SK-N-SH (cell line): Measurements from ENCODE around the gene POU6F2. TPM values are rescaled to one million over a fixed set of nuclear protein-coding genes. Genes with fewer than 3 reads are reported as not detected.

ENCODE experiments used
- CTCF ChIA-PET: fragments of 300-600, 350-600 bp; formaldehyde crosslinking; extraction: SDS; loops from one replicate; lab custom pipeline; 2021; lab: Yijun Ruan, JAX
- POLR2A ChIA-PET: fragments of 350-600 bp; sonication (Branson Sonifier 250); formaldehyde crosslinking; extraction: SDS; loops from one replicate; lab custom pipeline; 2020; ENCODE audit warnings: antibody characterized with exemption, inconsistent platforms; lab: Yijun Ruan, JAX
- DNase-seq: peaks from one replicate; pipeline ENCODE4 v3.0.0; 2012
- H2AFZ ChIP-seq: fragments of 200-600 bp; sonication (generic); 2 replicates; pipeline ENCODE4 v1.8.1; 2016; ENCODE audit warnings: antibody characterized with exemption, mild to moderate bottlenecking, low read depth
- H3F3A ChIP-seq: fragments of 200-600 bp; sonication (generic); replicated peaks from 2 replicates; pipeline ENCODE3; 2016; ENCODE audit warnings: antibody characterized with exemption, mild to moderate bottlenecking; ENCODE audit not compliant: insufficient read depth
- H3K27ac ChIP-seq, 2 experiments: fragments of 200-500 bp in 1 of 2; fragments of 200-600 bp in 1 of 2; sonication (Bioruptor generic) in 1 of 2; sonication (generic), shearing (Covaris generic) in 1 of 2; 2 replicates each; pipeline versions ENCODE4 v1.5.1 to v1.6.1; 2014 to 2016; ENCODE audit warnings: low read depth in 2 of 2, inconsistent platforms in 1 of 2, low read length in 1 of 2, mild to moderate bottlenecking in 1 of 2, mixed read lengths in 1 of 2
- H3K27me3 ChIP-seq: fragments of 200-600 bp; sonication (generic), shearing (Covaris generic); 2 replicates; pipeline ENCODE4 v1.6.1; 2016; ENCODE audit warnings: mixed run types; ENCODE audit not compliant: insufficient read depth
- H3K36me3 ChIP-seq, 2 experiments: fragments of 200-500 bp in 1 of 2; fragments of 200-600 bp in 1 of 2; sonication (Bioruptor generic) in 1 of 2; sonication (generic) in 1 of 2; replicated peaks in 1 of 2; 2 replicates each; pipeline versions ENCODE3 to v1.5.1; 2014 to 2016; ENCODE audit warnings: low read length in 1 of 2, mild to moderate bottlenecking in 1 of 2; ENCODE audit not compliant: insufficient read depth in 2 of 2, control insufficient read depth in 1 of 2
- H3K4me1 ChIP-seq, 2 experiments: fragments of 200-500 bp in 1 of 2; fragments of 200-600 bp in 1 of 2; sonication (Bioruptor generic) in 1 of 2; sonication (generic), shearing (Covaris generic) in 1 of 2; 2 replicates each; pipeline versions ENCODE4 v1.5.1 to v1.6.1; 2014 to 2016; ENCODE audit warnings: low read depth in 1 of 2, low read length in 1 of 2, mixed run types in 1 of 2; ENCODE audit not compliant: insufficient read depth in 2 of 2, control insufficient read depth in 1 of 2
- H3K4me2 ChIP-seq: fragments of 200-600 bp; sonication (generic), shearing (Covaris generic); 2 replicates; pipeline ENCODE4 v1.6.1; 2017; ENCODE audit warnings: mixed run types
- H3K4me3 ChIP-seq, 2 experiments: fragments of 200-500 bp in 1 of 2; fragments of 200-600 bp in 1 of 2; sonication (Bioruptor generic) in 1 of 2; sonication (generic), shearing (Covaris generic) in 1 of 2; 2 replicates each; pipeline versions ENCODE4 v1.5.1 to v1.8.1; 2014 to 2016; ENCODE audit warnings: low read depth in 2 of 2, inconsistent platforms in 1 of 2, low read length in 1 of 2, mild to moderate bottlenecking in 1 of 2, mixed read lengths in 1 of 2, moderate library complexity in 1 of 2
- H3K79me2 ChIP-seq: fragments of 200-600 bp; sonication (generic); 2 replicates; pipeline ENCODE4 v1.8.1; 2017; ENCODE audit warnings: mild to moderate bottlenecking; ENCODE audit not compliant: insufficient read depth
- H3K9ac ChIP-seq: fragments of 200-600 bp; sonication (generic); 2 replicates; pipeline ENCODE4 v1.6.1; 2017; ENCODE audit warnings: mixed run types
- H3K9me2 ChIP-seq: fragments of 200-600 bp; sonication (generic); 2 replicates; pipeline ENCODE4 v1.6.1; 2017; ENCODE audit warnings: mixed run types
- H3K9me3 ChIP-seq: fragments of 200-600 bp; sonication (generic); 2 replicates; pipeline ENCODE4 v1.6.1; 2017; ENCODE audit warnings: mixed run types, mild to moderate bottlenecking, moderate library complexity
- H4K20me1 ChIP-seq: fragments of 200-600 bp; sonication (generic); 2 replicates; pipeline ENCODE4 v1.6.1; 2017; ENCODE audit warnings: mild to moderate bottlenecking, mixed run types; ENCODE audit not compliant: insufficient read depth
- CHD2 ChIP-seq: fragments of 150-350 bp; IDR thresholded peaks from 2 replicates; pipeline ENCODE4 v1.6.1; 2018; ENCODE audit warnings: low read length; ENCODE audit not compliant: partially characterized antibody
- CTCF ChIP-seq: fragments of 200-600 bp; sonication (generic); IDR thresholded peaks from 2 replicates; pipeline ENCODE4 v1.6.1; 2017; ENCODE audit warnings: antibody characterized with exemption, mild to moderate bottlenecking, moderate library complexity
- ELF1 ChIP-seq: IDR thresholded peaks from 2 replicates; pipeline ENCODE4 v1.4.0; 2012
- EZH2phosphoT487 ChIP-seq: fragments of 200-600 bp; sonication (generic); IDR thresholded peaks from 2 replicates; pipeline ENCODE4 v1.6.1; 2017; ENCODE audit warnings: low read depth, mixed run types, mild to moderate bottlenecking, antibody characterized with exemption, moderate library complexity, borderline replicate concordance
- FOSL2 ChIP-seq: IDR thresholded peaks from 2 replicates; pipeline ENCODE4 v1.4.0; 2012; ENCODE audit warnings: low read depth, mild to moderate bottlenecking, moderate library complexity, borderline replicate concordance
- GABPA ChIP-seq: IDR thresholded peaks from 2 replicates; pipeline ENCODE4 v1.4.0; 2012; ENCODE audit warnings: low read depth, mild to moderate bottlenecking
- GATA2 ChIP-seq: sonication (generic); formaldehyde crosslinking; IDR thresholded peaks from 2 replicates; pipeline ENCODE4 v1.5.0; 2020; ENCODE audit warnings: mild to moderate bottlenecking, missing genetic modification reagents
- IRF3 ChIP-seq: fragments of 150-350 bp; IDR thresholded peaks from 2 replicates; pipeline ENCODE4 v1.6.1; 2016; ENCODE audit warnings: mild to moderate bottlenecking, low read depth, low read length
- RAD21 ChIP-seq: IDR thresholded peaks from 2 replicates; pipeline ENCODE4 v1.6.1; 2012; ENCODE audit warnings: mild to moderate bottlenecking, low read length
- RFX5 ChIP-seq: IDR thresholded peaks from 2 replicates; pipeline ENCODE4 v1.6.1; 2012; ENCODE audit warnings: mild to moderate bottlenecking, improper control_type of control experiment, low read length
- SIN3A ChIP-seq: IDR thresholded peaks from 2 replicates; pipeline ENCODE4 v1.6.1; 2012; ENCODE audit warnings: low read depth, mild to moderate bottlenecking, low read length, moderate library complexity, borderline replicate concordance
- TCF12 ChIP-seq: IDR thresholded peaks from 2 replicates; pipeline ENCODE4 v1.4.0; 2012
- USF1 ChIP-seq: IDR thresholded peaks from 2 replicates; pipeline ENCODE4 v1.4.0; 2012; ENCODE audit warnings: low read depth, borderline replicate concordance
- USF2 ChIP-seq: fragments of 150-350 bp; IDR thresholded peaks from 2 replicates; pipeline ENCODE4 v1.6.1; 2017; ENCODE audit warnings: antibody characterized with exemption, low read length, low read depth, borderline replicate concordance
- WGBS: methylation state at CpG from one replicate; pipeline ENCODE4 v1.1.6; 2017; ENCODE audit warnings: low lambda C conversion rate; 5-methylcytosine and 5-hydroxymethylcytosine counted together
- polyA plus RNA-seq, 3 experiments: library from polyadenylated mRNA; depleted of rRNA; stranded (reverse); fragments of >200 nt; gene quantifications; 2 replicates each; pipeline ENCODE4 v1.2.3, GENCODE V29; 2012

Gene POU6F2
- polyA plus RNA-seq, 1 of the 3 experiments (the other 2 are of a cell fraction): under 0.01 TPM

- H3K36me3 ChIP-seq: no peaks in the 10 kb centered on the region
- DNase-seq: no peak
- TF ChIP-seq GATA2 (CRISPR knock-in tag) (no peak), CTCF (peak; percentile 43), USF2 (no peak), TCF12 (no peak), ELF1 (no peak), USF1 (no peak), RAD21 (0 out of 2 replicates have a peak, but pooled peaks have one; percentile 19)
- TF ChIP-seq, all 33 proteins: peak for 2
- no peak overlapping the region for H3K4me3 ChIP-seq
- POLR2A ChIA-PET: no interaction called here
- no peak overlapping the region for H3K27ac ChIP-seq
- H3K9me2 ChIP-seq: no peaks in the 10 kb centered on the region
- H3K4me1 ChIP-seq: no peaks in the 10 kb centered on the region
- H3K27me3 ChIP-seq: no peaks in the 10 kb centered on the region; the same call in 1 of the 2 replicates
- H4K20me1 ChIP-seq: no peaks in the 10 kb centered on the region
- H3K4me2 ChIP-seq: no peak overlapping the region
- no peaks in the 10 kb centered on the region for H3K79me2 ChIP-seq
- CTCF ChIA-PET: interaction anchor here (0.9 to 2.1 kb wide), 5 partner anchors 14 to 445 kb away, joined by 3 to 4 read pairs (median 3); no protein-coding TSS in a partner anchor
- no peaks in the 10 kb centered on the region for H3K9me3 ChIP-seq
- no peak overlapping the region for H3K9ac ChIP-seq
- 25% methylated on average over 1 of the region's 1 CpG for WGBS
- H3F3A ChIP-seq: no peaks in the 10 kb centered on the region
- H2AFZ ChIP-seq: no peak overlapping the region
Measured at GRCh38 chr7:39075210-39075609, 97.5 kb downstream of the POU6F2 start.

GRCh38 chr7:39083781-39084180 lies 106.1 kb downstream of the POU6F2 start:
- no peak for DNase-seq
- peaks cover 20% of the 10 kb centered on the region; the same call in 1 of the 2 replicates for H3K27me3 ChIP-seq
- no peaks in the 10 kb centered on the region for H3K79me2 ChIP-seq
- H3K9ac ChIP-seq: no peak overlapping the region
- TF ChIP-seq ELF1 (no peak), SIN3A (no peak), RAD21 (no peak), EZH2phosphoT487 (no peak), RFX5 (no peak), FOSL2 (no peak), GABPA (no peak), USF2 (no peak), IRF3 (no peak), CHD2 (no peak)
- CTCF ChIA-PET: no interaction called here
- H3K4me1 ChIP-seq: no peaks in the 10 kb centered on the region
- H3K4me3 ChIP-seq: no peak overlapping the region
- H3K9me2 ChIP-seq: no peaks in the 10 kb centered on the region
- POLR2A ChIA-PET: no interaction called here
- 10% methylated on average over 3 of the region's 3 CpGs for WGBS
- H3K4me2 ChIP-seq: no peak overlapping the region
- H4K20me1 ChIP-seq: no peaks in the 10 kb centered on the region
- H3K36me3 ChIP-seq: no peaks in the 10 kb centered on the region
- no peaks in the 10 kb centered on the region for H3K9me3 ChIP-seq
- no peaks in the 10 kb centered on the region for H3F3A ChIP-seq
- no peak overlapping the region for H3K27ac ChIP-seq
- H2AFZ ChIP-seq: no peak overlapping the region
